Epithelial cell of esophagus (primary cell): ENCODE measurements around the gene HSPA4.

ENCODE experiments used
- DNase-seq: peaks from one replicate; pipeline ENCODE4 v3.0.0; 2010; ENCODE audit warnings: low read depth
- H3K4me3 ChIP-seq: 2 replicates; pipeline ENCODE4 v1.5.1; 2011; ENCODE audit warnings: mild to moderate bottlenecking, low read length, control low read depth
- TF ChIP-seq, protein P1 (sequence below): IDR thresholded peaks from 2 replicates; pipeline ENCODE4 v1.5.1; 2011; ENCODE audit warnings: low read depth, mild to moderate bottlenecking, low read length, control low read depth, inconsistent platforms; ENCODE audit not compliant: insufficient read depth; ENCODE audit errors: missing control alignments

HSPA4 gene

DNA sequence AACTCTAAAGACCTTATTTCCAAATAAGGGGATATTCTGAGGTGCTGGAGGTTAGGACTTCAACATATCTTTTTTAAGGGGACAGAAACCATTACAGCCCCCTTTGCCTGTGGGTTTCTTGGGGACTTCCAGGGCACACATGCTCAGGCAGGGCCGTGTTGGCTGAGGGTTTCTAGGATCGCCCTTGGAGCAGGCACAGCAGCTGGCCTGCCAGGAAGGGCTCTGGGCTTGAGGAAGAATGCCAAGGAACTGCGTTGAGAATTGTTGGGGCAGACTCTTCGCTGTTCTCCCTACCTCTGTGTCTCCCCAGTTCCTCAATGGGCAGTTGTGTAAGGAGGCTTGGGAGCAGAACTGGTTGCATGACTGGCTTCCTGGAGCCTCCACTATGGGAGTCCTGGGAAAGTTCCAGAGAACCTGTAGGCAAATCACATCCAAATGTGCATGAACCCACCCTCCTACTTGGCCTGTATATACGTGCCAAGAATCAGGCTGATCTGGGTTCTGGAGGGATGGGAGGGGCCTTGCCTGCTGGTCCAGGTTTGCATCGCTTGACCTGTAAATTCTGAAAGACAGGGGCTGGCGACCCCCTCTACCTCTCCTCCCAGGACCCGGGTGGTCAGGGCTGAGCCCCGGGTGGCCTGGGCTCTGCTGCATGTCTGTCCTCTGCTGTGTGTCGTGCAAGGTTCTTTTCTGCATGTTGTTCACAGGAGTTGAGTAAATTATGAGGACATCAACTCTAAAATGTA lies 65.5 kb downstream of the HSPA4 start:
- DNase-seq, result no peak
- no peak overlapping the region for H3K4me3 ChIP-seq
- TF ChIP-seq, protein P1, sequence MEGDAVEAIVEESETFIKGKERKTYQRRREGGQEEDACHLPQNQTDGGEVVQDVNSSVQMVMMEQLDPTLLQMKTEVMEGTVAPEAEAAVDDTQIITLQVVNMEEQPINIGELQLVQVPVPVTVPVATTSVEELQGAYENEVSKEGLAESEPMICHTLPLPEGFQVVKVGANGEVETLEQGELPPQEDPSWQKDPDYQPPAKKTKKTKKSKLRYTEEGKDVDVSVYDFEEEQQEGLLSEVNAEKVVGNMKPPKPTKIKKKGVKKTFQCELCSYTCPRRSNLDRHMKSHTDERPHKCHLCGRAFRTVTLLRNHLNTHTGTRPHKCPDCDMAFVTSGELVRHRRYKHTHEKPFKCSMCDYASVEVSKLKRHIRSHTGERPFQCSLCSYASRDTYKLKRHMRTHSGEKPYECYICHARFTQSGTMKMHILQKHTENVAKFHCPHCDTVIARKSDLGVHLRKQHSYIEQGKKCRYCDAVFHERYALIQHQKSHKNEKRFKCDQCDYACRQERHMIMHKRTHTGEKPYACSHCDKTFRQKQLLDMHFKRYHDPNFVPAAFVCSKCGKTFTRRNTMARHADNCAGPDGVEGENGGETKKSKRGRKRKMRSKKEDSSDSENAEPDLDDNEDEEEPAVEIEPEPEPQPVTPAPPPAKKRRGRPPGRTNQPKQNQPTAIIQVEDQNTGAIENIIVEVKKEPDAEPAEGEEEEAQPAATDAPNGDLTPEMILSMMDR, result no peak

DNA sequence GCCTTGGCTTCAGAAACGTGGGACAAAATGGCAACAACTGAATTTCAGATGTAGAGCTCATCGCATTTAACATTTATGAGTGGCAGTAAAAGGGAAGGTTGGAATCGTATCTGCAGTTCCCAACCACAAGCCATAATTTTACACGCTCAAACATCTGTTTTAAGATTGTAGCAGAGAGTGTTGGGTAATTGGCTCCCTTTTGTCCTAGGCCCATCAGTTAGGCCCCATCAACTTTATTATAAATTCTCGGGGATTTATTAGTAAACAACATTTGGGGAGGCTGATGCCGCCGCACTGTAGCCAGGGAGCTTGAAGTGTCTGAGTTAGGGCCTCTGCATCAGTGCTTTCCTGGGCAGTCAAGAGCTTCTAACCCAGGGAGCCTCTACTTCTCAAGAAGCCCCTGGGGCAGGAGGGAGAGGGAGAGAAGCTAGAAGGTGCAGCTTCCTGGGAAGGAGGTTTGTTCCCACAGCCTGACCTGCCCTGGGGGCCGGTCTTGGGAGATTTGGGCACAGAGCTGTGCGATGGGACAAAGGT lies 66.2 kb downstream of the HSPA4 start:
- no peak for DNase-seq
- no peak overlapping the region for H3K4me3 ChIP-seq
- TF ChIP-seq, protein P1, result no peak

DNA sequence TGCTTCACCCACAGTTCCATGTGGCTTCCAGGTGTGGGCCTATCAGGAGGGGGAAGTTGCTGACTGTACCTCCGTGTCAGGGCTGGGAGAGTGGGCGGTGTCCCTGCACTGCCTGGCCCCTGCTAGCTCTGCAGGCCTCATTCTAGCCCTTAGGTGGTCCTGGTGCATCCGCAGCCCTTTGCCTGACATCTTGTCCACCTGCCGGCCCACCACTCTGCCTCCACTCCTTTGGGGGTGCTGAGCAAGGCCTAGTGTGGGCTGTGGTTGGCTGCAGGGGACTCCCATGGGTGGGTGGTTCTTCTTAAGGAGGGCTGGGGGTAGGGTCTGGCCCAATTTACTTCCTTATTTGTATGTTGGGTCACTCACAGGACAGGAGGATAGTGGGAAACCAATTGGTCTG lies 66.9 kb downstream of the HSPA4 start:
- TF ChIP-seq, protein P1, result no peak
- no peak for DNase-seq
- no peak overlapping the region for H3K4me3 ChIP-seq

DNA sequence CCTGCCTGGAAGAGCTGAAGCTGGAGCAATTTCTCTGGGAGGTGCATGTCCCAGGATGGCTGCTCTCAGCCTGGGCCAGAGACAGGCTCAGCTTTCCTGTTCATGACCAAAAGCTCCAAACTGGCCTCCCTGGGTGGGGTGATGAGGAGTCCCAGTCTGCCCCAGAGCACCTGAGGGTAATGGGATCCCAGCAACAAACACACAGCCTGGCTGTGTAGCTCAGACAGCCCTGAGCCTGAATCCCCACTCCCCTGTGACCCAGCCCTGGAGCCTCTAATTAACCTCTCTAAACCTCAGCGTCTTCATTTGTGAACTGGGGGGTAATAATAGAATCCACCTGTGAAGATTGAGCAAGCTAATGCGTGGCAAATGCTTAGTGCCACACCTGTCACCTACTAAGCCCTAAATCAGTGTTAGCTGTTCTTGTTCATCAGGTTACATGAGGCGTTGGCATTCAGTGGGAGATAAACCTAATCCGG lies 67.5 kb downstream of the HSPA4 start:
- DNase-seq, result peak; percentile 37
- no peak overlapping the region for H3K4me3 ChIP-seq
- TF ChIP-seq, protein P1, result no peak

DNA sequence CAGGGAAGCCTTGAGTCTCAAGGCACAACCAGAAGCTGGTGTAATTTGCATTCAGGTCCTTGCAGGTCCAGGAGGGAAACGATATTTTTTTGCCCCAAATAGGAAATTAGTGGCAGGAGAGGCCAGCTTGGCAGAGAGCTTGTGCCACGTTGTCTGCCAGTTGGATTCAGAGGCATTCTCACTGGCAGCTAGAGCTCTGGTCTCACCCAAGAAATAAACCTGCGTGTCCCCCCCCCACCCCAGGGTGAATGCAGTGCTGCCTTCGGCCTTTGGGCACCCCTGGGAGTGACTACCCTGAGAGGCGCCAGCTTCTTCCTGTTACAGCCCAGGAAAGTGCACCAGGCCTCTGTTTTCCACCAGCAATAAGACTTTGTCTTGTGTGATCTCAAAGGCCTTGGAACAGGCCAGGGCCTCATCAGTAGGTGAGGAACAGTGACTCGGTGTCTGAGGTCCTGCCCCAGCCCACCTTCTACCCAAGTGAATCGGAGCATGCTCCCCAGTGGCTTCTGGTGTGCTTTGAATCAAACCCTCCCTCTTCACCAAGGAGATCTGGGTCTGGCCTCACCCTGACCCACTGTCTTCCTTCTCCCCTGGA lies 68.4 kb downstream of the HSPA4 start:
- H3K4me3 ChIP-seq, result no peak overlapping the region
- DNase-seq, result no peak
- TF ChIP-seq, protein P1, result no peak

DNA sequence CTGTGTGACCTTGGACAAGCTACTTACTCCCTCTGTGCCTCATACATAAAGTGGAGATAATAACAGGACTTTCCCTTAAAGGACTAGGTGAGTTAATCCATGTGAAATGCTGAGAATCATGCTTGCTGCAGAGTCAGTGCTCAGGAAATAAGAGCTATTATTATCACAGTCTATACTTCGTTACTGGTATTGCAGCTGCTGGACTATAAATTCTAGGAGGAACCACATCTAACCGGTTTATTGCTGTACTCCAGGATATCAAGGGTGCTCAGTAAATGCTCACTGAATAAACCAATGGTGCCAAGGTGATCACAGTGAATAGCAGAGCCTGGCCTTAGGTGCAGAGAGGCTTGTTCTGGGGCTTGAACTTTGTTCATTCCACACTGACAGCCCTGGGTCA lies 69.3 kb downstream of the HSPA4 start:
- TF ChIP-seq, protein P1, result no peak
- H3K4me3 ChIP-seq, result no peak overlapping the region
- no peak for DNase-seq
